Esophagus squamous epithelium (tissue), 5 donors: ENCODE results near the gene PDE10A. TPM values are rescaled to one million over a fixed set of nuclear protein-coding genes. Genes with fewer than 3 reads are reported as not detected.

Experiments
- DNase-seq: peaks from one replicate; lab custom pipeline; 2025; lab: John Stamatoyannopoulos, UW
- H3K27ac ChIP-seq, 4 donors: fragments of 200-600 bp; sonication (generic); one replicate each; pipeline ENCODE4 v1.5.1; 2016 to 2019; ENCODE audit warnings: mild to moderate bottlenecking in 1 of 4
- H3K27me3 ChIP-seq, 4 donors: fragments of 200-600 bp; sonication (generic); 1 replicate in 3 of 4; 2 replicates in 1 of 4; pipeline versions ENCODE4 v1.5.1 to v1.6.0; 2017 to 2021; ENCODE audit warnings: antibody characterized with exemption in 1 of 4
- H3K36me3 ChIP-seq, 3 donors: fragments of 200-600 bp; sonication (generic); one replicate each; pipeline ENCODE4 v1.5.1; 2016 to 2019
- H3K4me1 ChIP-seq, 3 donors: fragments of 200-600 bp; sonication (generic); one replicate each; pipeline ENCODE4 v1.5.1; 2017 to 2019
- H3K4me3 ChIP-seq, 4 donors: fragments of 200-600 bp; sonication (generic); 1 replicate in 3 of 4; 2 replicates in 1 of 4; pipeline ENCODE4 v1.5.1; 2016 to 2019; ENCODE audit warnings: mild to moderate bottlenecking in 2 of 4, moderate library complexity in 1 of 4
- H3K9me3 ChIP-seq, 3 donors: fragments of 200-600 bp; sonication (generic); one replicate each; pipeline ENCODE4 v1.5.1; 2016 to 2019
- POLR2A ChIP-seq, 4 donors: fragments of 450-650 bp; IDR thresholded peaks; one replicate each; pipeline ENCODE4 v1.6.1; 2017; ENCODE audit warnings: antibody characterized with exemption in 4 of 4, mild to moderate bottlenecking in 4 of 4, moderate library complexity in 3 of 4
- whole genome bisulfite sequencing, 2 donors: methylation state at CpG; one replicate each; pipeline ENCODE4 v1.1.5; 2018; 5-methylcytosine and 5-hydroxymethylcytosine counted together
- intact Hi-C: fragments of 100-400 bp; cut with DNase I; formaldehyde crosslinking; loops from one replicate; pipeline ENCODE4 v1.15.0; 2022
- total RNA-seq, 4 donors: library from RNA; depleted of rRNA; stranded (reverse); fragments of >200 nt; gene quantifications; one replicate each; pipeline ENCODE4 v1.1.0, GENCODE V29; 2016
- TF ChIP-seq, protein P1 (sequence below), 6 experiments: fragments of 450-650 bp in 4 of 6; fragments of 200-600 bp in 2 of 6; sonication (generic) in 2 of 6; IDR thresholded peaks; one replicate each; pipeline ENCODE4 v1.5.1; 2016 to 2019; ENCODE audit warnings: antibody characterized with exemption in 6 of 6, mild to moderate bottlenecking in 4 of 6, moderate library complexity in 4 of 6
- donor health status: DM: yes; HTN: yes; CAD: no.

Gene PDE10A
- total RNA-seq, 4 donors from 2014 or later, result 0.27 to 3.1 (median 1.4) TPM

DNA sequence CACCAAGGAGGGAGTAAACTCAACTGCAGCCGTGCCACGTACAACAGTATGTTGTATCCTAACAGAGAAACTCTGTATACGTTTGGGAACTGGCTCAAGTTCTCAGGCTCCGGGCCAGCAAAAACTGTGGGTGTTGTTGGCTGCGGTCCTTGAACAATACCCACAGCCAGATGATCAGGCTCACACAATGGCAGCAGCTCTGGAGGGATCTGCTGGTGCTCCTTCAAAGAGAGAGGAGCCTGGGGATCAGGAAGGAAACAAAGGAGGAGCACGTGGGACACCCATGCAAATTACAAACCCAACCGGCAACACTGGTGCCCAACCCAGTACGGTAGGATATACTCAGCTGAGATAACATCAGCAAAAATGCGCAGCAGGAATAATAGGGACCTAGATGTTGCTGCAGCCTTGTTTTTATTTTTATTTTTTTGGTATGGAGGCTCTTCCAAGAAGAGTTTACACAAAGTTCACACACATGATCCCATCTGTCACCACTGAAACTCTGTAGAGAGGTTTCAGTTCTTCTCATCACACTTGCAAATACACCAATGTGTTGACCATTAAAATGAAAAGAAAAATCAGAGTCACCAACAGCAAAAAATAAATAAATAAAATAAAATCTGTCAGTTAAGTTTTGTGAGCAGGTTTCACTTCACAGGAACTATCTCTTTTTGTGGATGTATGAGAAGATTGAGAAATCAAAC lies 41.2 kb upstream of the PDE10A start:
- Histone ChIP-seq H3K27me3 (no peaks in the 10 kb centered on the region), H3K4me3 (no peak overlapping the region), H3K36me3 (no peaks in the 10 kb centered on the region), H3K4me1 (peaks cover 0 to 13% (median 0%) of the 10 kb centered on the region in 3 donors), H3K27ac (no peak overlapping the region), H3K9me3 (no peaks in the 10 kb centered on the region)
- TF ChIP-seq POLR2A (IDR thresholded peaks at IDR 0.05), result no peak
- TF ChIP-seq, protein P1, sequence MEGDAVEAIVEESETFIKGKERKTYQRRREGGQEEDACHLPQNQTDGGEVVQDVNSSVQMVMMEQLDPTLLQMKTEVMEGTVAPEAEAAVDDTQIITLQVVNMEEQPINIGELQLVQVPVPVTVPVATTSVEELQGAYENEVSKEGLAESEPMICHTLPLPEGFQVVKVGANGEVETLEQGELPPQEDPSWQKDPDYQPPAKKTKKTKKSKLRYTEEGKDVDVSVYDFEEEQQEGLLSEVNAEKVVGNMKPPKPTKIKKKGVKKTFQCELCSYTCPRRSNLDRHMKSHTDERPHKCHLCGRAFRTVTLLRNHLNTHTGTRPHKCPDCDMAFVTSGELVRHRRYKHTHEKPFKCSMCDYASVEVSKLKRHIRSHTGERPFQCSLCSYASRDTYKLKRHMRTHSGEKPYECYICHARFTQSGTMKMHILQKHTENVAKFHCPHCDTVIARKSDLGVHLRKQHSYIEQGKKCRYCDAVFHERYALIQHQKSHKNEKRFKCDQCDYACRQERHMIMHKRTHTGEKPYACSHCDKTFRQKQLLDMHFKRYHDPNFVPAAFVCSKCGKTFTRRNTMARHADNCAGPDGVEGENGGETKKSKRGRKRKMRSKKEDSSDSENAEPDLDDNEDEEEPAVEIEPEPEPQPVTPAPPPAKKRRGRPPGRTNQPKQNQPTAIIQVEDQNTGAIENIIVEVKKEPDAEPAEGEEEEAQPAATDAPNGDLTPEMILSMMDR (IDR thresholded peaks at IDR 0.05), result no peak
- WGBS, 2 donors, result 16 to 33% methylated on average over 5 to 6 of the region's 9 CpGs
- intact Hi-C loops, result no loop called here
- DNase-seq, result no peak

DNA sequence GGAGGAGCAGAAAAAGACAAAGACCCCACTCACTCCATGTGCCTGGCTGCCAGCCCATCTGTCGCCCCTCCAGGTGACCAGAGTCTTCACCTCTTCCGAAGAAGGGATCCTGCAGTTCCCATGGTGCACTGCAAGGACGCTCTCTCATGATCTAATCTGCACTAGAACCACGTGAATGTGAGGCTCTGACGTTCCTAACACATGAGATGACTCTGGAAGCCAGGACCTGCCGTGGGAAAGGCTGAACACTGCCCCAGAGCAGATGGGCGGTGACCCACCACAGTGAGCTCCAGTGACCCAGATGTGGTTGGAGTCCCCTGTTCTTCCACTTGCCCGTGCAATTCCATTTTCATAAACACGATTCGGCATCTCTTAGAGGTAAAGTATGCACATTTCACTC lies 39.6 kb upstream of the PDE10A start:
- Histone ChIP-seq H3K36me3 (no peaks in the 10 kb centered on the region), H3K4me1 (peaks cover 0 to 13% (median 0%) of the 10 kb centered on the region in 3 donors), H3K27ac (no peak overlapping the region), H3K9me3 (no peaks in the 10 kb centered on the region), H3K27me3 (no peaks in the 10 kb centered on the region), H3K4me3 (no peak overlapping the region)
- WGBS, 2 donors, result 71 to 74% methylated on average over 9 to 10 of the region's 10 CpGs
- no peak for TF ChIP-seq POLR2A (IDR thresholded peaks at IDR 0.05)
- TF ChIP-seq, protein P1 (IDR thresholded peaks at IDR 0.05), result no peak
- intact Hi-C loops, result no loop called here
- no peak for DNase-seq

DNA sequence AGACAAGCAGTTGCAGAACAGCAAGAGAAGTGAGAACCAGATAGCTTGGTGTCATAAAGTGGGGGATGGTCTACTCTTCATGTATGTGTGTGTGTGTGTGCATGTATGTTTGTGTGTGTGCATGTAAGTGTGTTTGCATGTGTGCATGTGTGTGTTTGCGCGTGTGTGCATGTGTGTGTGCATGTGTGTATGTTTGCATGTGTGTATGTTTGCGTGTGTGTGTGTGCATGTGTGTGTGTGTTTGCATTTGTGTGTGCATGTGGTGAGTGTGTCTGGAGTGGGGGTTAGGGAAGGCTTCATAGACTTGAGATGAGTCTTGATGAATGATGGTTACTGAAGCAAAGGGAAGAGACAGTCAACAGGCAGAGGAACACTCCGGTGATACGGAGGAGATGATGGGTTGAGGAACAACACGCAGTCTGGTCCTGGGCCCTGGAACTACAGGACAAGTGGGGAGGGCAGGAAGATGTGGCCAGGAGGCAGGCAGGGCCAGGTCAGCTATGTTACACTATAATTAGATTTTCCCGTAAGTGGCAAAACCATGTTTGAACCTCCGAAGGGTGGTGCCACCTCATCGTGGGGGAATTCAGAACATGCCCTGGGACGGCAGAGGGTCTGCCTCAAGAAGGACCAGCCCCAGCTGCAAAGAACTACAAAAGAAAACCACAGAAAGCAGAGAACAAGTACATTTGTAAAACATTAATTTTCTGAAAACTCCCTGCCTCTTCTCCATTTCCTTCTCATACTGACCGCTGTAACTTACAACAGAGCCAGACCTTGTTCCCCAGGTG lies 38.7 kb upstream of the PDE10A start:
- no peak overlapping the region for H3K27ac ChIP-seq

DNA sequence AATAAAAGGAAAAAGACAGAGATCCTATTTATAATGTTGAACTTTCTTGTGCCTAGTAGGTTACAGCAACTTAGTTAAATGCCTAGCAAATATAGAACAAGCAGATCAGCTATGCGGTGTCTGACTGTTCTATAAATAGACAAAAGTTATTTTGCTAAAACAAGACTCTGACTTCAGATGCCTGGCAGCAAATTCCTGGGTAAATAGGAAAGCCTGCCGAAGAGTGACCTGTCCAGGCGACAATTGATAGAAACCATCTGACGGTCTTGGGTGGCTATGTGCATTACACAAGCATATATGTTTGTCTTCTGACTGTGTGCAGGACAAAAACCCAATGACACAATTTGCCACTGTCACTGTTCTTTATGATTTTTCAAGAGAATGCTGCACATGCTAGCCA lies 38.0 kb upstream of the PDE10A start:
- 54 to 62% methylated on average over 4 of the region's 4 CpGs for WGBS, 2 donors
- Histone ChIP-seq H3K4me1 (peaks cover 0 to 13% (median 0%) of the 10 kb centered on the region in 3 donors), H3K4me3 (no peak overlapping the region), H3K27ac (no peak overlapping the region), H3K9me3 (no peaks in the 10 kb centered on the region), H3K27me3 (no peaks in the 10 kb centered on the region), H3K36me3 (no peaks in the 10 kb centered on the region)
- intact Hi-C loops, result no loop called here
- no peak for DNase-seq
- no peak for TF ChIP-seq POLR2A (IDR thresholded peaks at IDR 0.05)
- TF ChIP-seq, protein P1 (IDR thresholded peaks at IDR 0.05), result no peak

More for the DNA sequence above, 38.7 kb upstream of the PDE10A start:
- H3K36me3 ChIP-seq, result no peaks in the 10 kb centered on the region
- H3K9me3 ChIP-seq, result no peaks in the 10 kb centered on the region
- no peak overlapping the region for H3K4me3 ChIP-seq
- no peak for DNase-seq
- no peaks in the 10 kb centered on the region for H3K27me3 ChIP-seq
- intact Hi-C loops, result no loop called here
- TF ChIP-seq, protein P1 (IDR thresholded peaks at IDR 0.05), result no peak
- no peak for TF ChIP-seq POLR2A (IDR thresholded peaks at IDR 0.05)
- 89 to 92% methylated on average over 11 of the region's 11 CpGs for WGBS, 2 donors
- H3K4me1 ChIP-seq, result peaks cover 0 to 13% (median 0%) of the 10 kb centered on the region in 3 donors

DNA sequence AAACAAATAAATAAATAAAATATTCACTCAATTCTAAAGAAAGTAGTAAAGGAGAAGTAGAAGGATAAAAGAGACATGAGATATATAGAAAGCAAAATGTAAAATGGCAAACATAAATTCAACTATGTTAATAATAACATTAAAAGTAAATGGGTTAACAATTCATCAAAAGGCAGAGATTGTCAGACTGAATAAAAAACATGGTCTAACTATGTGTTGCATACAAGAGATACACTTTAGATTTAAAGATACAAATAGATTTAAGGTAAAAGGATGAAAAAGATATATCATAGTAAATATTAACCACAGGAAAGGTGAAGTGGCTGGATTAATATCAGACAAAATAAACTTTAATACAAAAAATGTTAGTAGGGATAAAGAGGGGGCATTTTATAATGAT lies 35.8 kb upstream of the PDE10A start:
- intact Hi-C loops, result no loop called here
- no peak for TF ChIP-seq POLR2A (IDR thresholded peaks at IDR 0.05)
- TF ChIP-seq, protein P1 (IDR thresholded peaks at IDR 0.05), result no peak
- no peaks in the 10 kb centered on the region for H3K9me3 ChIP-seq

More for the DNA sequence above, 35.8 kb upstream of the PDE10A start:
- Histone ChIP-seq H3K4me1 (peaks cover 0 to 4% (median 0%) of the 10 kb centered on the region in 3 donors), H3K36me3 (no peaks in the 10 kb centered on the region), H3K27ac (no peak overlapping the region), H3K4me3 (no peak overlapping the region), H3K27me3 (peaks cover 0 to 13% (median 0%) of the 10 kb centered on the region in 4 donors)
- no peak for DNase-seq
